ENCODE measurements around the gene PABPN1L.
"Not testable (repeated sequence)": the region's sequence is repeated elsewhere in the genome, so short reads cannot be mapped to it uniquely, and the experiment has no call there.

PABPN1L gene

DNA sequence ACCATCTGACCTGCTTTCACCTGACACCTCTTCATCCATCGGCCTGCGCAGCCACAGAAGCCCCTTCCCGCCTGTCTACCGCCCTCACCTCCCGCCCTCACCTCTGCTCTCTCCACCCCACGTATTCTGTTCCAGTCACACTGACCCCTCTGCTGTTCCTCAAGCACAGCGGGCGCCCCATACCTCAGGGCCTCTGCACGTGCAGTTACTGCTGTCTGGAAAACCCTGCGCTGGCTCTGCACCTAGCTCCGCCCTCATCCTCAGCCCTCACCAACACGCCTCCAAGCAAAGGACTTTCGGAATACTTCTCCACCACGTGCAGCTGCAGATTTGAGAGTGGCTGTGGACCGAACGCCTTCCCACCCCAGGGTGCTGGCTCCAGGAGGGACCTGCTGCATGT is 24.6 kb upstream of the PABPN1L start:
- H4K12ac ChIP-seq (ENCODE audit: low read depth, low read length): no peak overlapping the region
- H3K79me2 ChIP-seq (ENCODE audit: control insufficient read depth, insufficient read depth, low read length, poor library complexity): no peaks in the 10 kb centered on the region
- no peak overlapping the region for H4K91ac ChIP-seq (ENCODE audit: low read depth, low read length)
- H3K79me1 ChIP-seq (ENCODE audit: low read length): no peaks in the 10 kb centered on the region
- H2BK5ac ChIP-seq (ENCODE audit: low read depth, low read length, poor library complexity): no peak overlapping the region
- H3K4me3 ChIP-seq (ENCODE audit: low read depth, low read length): no peak overlapping the region
- H3K9ac ChIP-seq (ENCODE audit: low read length): no peak overlapping the region
- no peak overlapping the region for H2BK120ac ChIP-seq (ENCODE audit: insufficient read depth, low read length, poor library complexity)
- H4K8ac ChIP-seq (ENCODE audit: low read depth, low read length): no peak overlapping the region
- H3K14ac ChIP-seq (ENCODE audit: low read length): no peak overlapping the region
- no peak overlapping the region for H3K4ac ChIP-seq (ENCODE audit: low read depth, low read length)
- WGBS (ENCODE audit: extremely low coverage, insufficient coverage, insufficient read length): no CpG with 5 or more reads among the region's 16 CpGs
- H2BK12ac ChIP-seq (ENCODE audit: low read length): no peak overlapping the region
- no peak overlapping the region for H3K27ac ChIP-seq (ENCODE audit: low read depth, low read length)
- no peak overlapping the region for H3K18ac ChIP-seq (ENCODE audit: low read length)
- H3K4me1 ChIP-seq (ENCODE audit: control insufficient read depth in 1 of 2, insufficient read depth in 2 of 2, low read length in 2 of 2): no peaks in the 10 kb centered on the region
- H3K36me3 ChIP-seq (ENCODE audit: control insufficient read depth in 1 of 2, insufficient read depth in 2 of 2, low read length in 2 of 2): no peaks in the 10 kb centered on the region
- no peak overlapping the region for H2AFZ ChIP-seq (ENCODE audit: insufficient read depth, low read length, poor library complexity)
- no peak overlapping the region for H2AK5ac ChIP-seq (ENCODE audit: low read length)
- no peak for DNase-seq
- no peaks in the 10 kb centered on the region for H3K27me3 ChIP-seq (ENCODE audit: insufficient read depth, low read length)
- peaks cover 18% of the 10 kb centered on the region for H3K9me3 ChIP-seq (ENCODE audit: insufficient read depth, low read depth, low read length)
- H3K4me2 ChIP-seq (ENCODE audit: low read length): no peak overlapping the region
- no peak overlapping the region for H3K23ac ChIP-seq (ENCODE audit: low read length)

DNA sequence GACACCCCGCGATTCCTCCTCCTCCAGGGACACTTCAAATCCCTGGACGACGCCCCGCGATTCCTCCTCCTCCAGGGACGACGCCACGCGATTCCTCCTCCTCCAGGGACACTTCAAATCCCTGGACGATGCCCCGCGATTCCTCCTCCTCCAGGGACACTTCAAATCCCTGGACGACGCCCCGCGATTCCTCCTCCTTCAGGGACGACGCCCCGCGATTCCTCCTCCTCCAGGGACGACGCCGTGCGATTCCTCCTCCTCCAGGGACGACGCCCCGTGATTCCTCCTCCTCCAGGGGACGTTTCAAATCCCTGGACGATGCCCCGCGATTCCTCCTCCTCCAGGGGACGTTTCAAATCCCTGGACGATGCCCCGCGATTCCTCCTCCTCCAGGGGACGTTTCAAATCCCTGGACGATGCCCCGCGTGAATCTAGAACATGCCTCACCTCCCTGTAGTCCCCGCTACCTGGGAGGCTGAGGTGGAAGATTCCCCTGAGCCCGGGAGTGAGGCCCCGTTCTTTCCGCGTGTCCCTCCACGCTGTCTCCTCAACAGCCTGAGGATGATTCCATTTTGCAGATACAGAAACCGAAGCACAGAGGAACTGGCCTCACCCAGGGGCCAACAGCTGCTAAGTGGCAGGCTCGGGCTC is 23.4 kb upstream of the PABPN1L start:
- not testable (repeated sequence) for H4K8ac ChIP-seq (ENCODE audit: low read depth, low read length); H3K27ac ChIP-seq (ENCODE audit: low read depth, low read length); H3K4me1 ChIP-seq (ENCODE audit: control insufficient read depth in 1 of 2, insufficient read depth in 2 of 2, low read length in 2 of 2); H3K9ac ChIP-seq (ENCODE audit: low read length); H3K23ac ChIP-seq (ENCODE audit: low read length); H3K14ac ChIP-seq (ENCODE audit: low read length); H2BK5ac ChIP-seq (ENCODE audit: low read depth, low read length, poor library complexity); H3K18ac ChIP-seq (ENCODE audit: low read length); DNase-seq; H3K4ac ChIP-seq (ENCODE audit: low read depth, low read length); H2AFZ ChIP-seq (ENCODE audit: insufficient read depth, low read length, poor library complexity); H3K79me1 ChIP-seq (ENCODE audit: low read length); H2AK5ac ChIP-seq (ENCODE audit: low read length); H3K4me3 ChIP-seq (ENCODE audit: low read depth, low read length); H2BK120ac ChIP-seq (ENCODE audit: insufficient read depth, low read length, poor library complexity); H2BK12ac ChIP-seq (ENCODE audit: low read length); H4K91ac ChIP-seq (ENCODE audit: low read depth, low read length); H3K79me2 ChIP-seq (ENCODE audit: control insufficient read depth, insufficient read depth, low read length, poor library complexity); H4K12ac ChIP-seq (ENCODE audit: low read depth, low read length); H3K4me2 ChIP-seq (ENCODE audit: low read length); H3K27me3 ChIP-seq (ENCODE audit: insufficient read depth, low read length); H3K36me3 ChIP-seq (ENCODE audit: control insufficient read depth in 1 of 2, insufficient read depth in 2 of 2, low read length in 2 of 2)
- H3K9me3 ChIP-seq (ENCODE audit: insufficient read depth, low read depth, low read length): peaks cover 18% of the 10 kb centered on the region
- WGBS (ENCODE audit: extremely low coverage, insufficient coverage, insufficient read length): no CpG with 5 or more reads among the region's 48 CpGs

DNA sequence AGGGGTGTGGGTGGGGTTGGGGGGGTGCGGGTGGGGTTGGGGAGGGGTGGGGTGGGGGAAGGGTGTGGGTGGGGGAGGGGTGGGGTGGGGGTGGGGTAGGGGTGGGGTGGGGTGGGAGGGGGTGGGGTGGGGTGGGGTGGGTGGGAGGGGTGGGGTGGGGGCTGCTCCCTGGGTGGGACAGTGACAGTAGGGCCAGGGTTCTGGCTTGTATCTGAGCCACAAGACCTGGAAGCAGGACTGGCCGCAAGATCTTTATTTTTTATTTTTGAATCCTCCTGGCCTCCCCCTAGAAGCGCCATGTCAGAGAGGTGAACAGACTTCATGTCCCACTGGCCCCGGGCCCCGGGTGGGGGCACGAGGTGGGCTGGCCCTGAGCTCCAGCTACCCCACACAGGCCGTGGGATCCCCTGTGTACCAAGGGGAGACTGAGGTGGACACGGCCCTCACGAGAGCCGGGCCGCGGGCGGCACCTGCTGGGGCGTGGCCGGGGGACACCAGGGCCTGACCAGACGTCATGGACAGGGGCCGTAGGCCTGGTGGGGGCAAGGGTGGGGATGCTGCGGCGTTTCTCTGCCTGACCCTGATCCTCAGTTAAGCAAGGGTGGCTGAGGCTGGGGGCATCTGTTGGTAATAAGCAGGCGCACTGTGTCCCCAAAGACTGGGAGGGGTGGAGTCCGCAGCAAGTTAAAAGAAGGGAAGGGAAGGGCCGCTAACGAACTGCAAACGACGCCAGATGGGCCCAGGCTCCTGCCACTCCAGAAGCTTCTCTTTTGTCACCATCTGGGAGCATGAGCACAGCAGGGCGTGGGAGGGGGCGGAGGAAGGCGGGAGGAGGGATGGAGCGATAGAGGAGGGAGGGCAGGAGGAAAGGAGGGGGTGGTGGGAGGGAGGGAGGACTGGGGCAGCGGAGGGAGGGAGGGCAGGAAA is 22.3 kb upstream of the PABPN1L start:
- Histone ChIP-seq H3K4me3 (ENCODE audit: low read depth, low read length) (no peak overlapping the region), H3K4ac (ENCODE audit: low read depth, low read length) (no peak overlapping the region), H3K18ac (ENCODE audit: low read length) (no peak overlapping the region), H3K36me3 (ENCODE audit: control insufficient read depth in 1 of 2, insufficient read depth in 2 of 2, low read length in 2 of 2) (no peaks in the 10 kb centered on the region), H3K79me2 (ENCODE audit: control insufficient read depth, insufficient read depth, low read length, poor library complexity) (no peaks in the 10 kb centered on the region), H3K4me1 (ENCODE audit: control insufficient read depth in 1 of 2, insufficient read depth in 2 of 2, low read length in 2 of 2) (no peaks in the 10 kb centered on the region), H3K23ac (ENCODE audit: low read length) (no peak overlapping the region), H3K27ac (ENCODE audit: low read depth, low read length) (no peak overlapping the region), H4K91ac (ENCODE audit: low read depth, low read length) (no peak overlapping the region), H4K8ac (ENCODE audit: low read depth, low read length) (no peak overlapping the region), H3K79me1 (ENCODE audit: low read length) (no peaks in the 10 kb centered on the region), H4K12ac (ENCODE audit: low read depth, low read length) (no peak overlapping the region), H3K4me2 (ENCODE audit: low read length) (no peak overlapping the region), H3K14ac (ENCODE audit: low read length) (no peak overlapping the region), H2BK120ac (ENCODE audit: insufficient read depth, low read length, poor library complexity) (no peak overlapping the region), H3K9me3 (ENCODE audit: insufficient read depth, low read depth, low read length) (peaks cover 18% of the 10 kb centered on the region), H3K9ac (ENCODE audit: low read length) (no peak overlapping the region), H2BK5ac (ENCODE audit: low read depth, low read length, poor library complexity) (no peak overlapping the region), H3K27me3 (ENCODE audit: insufficient read depth, low read length) (no peaks in the 10 kb centered on the region), H2AK5ac (ENCODE audit: low read length) (no peak overlapping the region), H2AFZ (ENCODE audit: insufficient read depth, low read length, poor library complexity) (no peak overlapping the region), H2BK12ac (ENCODE audit: low read length) (no peak overlapping the region)
- 100% methylated on average over 3 of the region's 30 CpGs for WGBS (ENCODE audit: extremely low coverage, insufficient coverage, insufficient read length)
- DNase-seq: no peak

DNA sequence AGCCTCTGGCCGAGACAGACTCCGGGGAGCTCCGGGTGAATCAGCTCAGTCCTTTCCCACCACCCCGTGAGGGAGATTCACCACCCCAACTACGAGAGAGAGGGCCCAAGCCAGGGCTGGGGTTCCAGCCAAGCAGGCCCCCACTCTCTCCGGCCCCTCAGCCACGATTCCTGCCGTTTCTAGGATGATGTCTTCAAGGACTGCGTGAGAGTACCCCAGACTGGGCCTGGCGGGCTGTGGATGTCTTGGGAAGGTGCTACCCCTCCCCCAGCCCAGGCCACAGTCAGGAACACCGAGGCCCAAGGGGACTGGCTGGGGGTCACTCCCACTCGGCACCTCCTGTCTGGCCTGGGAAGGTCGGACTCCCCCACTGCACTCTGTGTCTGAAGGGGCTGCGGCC is 21.6 kb upstream of the PABPN1L start:
- H3K4me2 ChIP-seq (ENCODE audit: low read length): no peak overlapping the region
- no peaks in the 10 kb centered on the region for H3K36me3 ChIP-seq (ENCODE audit: control insufficient read depth in 1 of 2, insufficient read depth in 2 of 2, low read length in 2 of 2)
- no CpG with 5 or more reads among the region's 14 CpGs for WGBS (ENCODE audit: extremely low coverage, insufficient coverage, insufficient read length)
- no peak overlapping the region for H3K23ac ChIP-seq (ENCODE audit: low read length)
- no peak overlapping the region for H4K8ac ChIP-seq (ENCODE audit: low read depth, low read length)
- no peak for DNase-seq
- no peaks in the 10 kb centered on the region for H3K27me3 ChIP-seq (ENCODE audit: insufficient read depth, low read length)
- no peaks in the 10 kb centered on the region for H3K79me2 ChIP-seq (ENCODE audit: control insufficient read depth, insufficient read depth, low read length, poor library complexity)
- H2AK5ac ChIP-seq (ENCODE audit: low read length): no peak overlapping the region
- H3K18ac ChIP-seq (ENCODE audit: low read length): no peak overlapping the region
- no peak overlapping the region for H4K12ac ChIP-seq (ENCODE audit: low read depth, low read length)
- H2BK120ac ChIP-seq (ENCODE audit: insufficient read depth, low read length, poor library complexity): no peak overlapping the region
- H4K91ac ChIP-seq (ENCODE audit: low read depth, low read length): no peak overlapping the region
- H3K4ac ChIP-seq (ENCODE audit: low read depth, low read length): no peak overlapping the region
- no peak overlapping the region for H3K14ac ChIP-seq (ENCODE audit: low read length)
- H3K79me1 ChIP-seq (ENCODE audit: low read length): no peaks in the 10 kb centered on the region
- H2BK5ac ChIP-seq (ENCODE audit: low read depth, low read length, poor library complexity): no peak overlapping the region
- no peak overlapping the region for H2AFZ ChIP-seq (ENCODE audit: insufficient read depth, low read length, poor library complexity)
- H3K4me3 ChIP-seq (ENCODE audit: low read depth, low read length): no peak overlapping the region
- no peak overlapping the region for H3K27ac ChIP-seq (ENCODE audit: low read depth, low read length)
- no peak overlapping the region for H3K9ac ChIP-seq (ENCODE audit: low read length)
- H2BK12ac ChIP-seq (ENCODE audit: low read length): no peak overlapping the region
- no peaks in the 10 kb centered on the region for H3K4me1 ChIP-seq (ENCODE audit: control insufficient read depth in 1 of 2, insufficient read depth in 2 of 2, low read length in 2 of 2)
- peaks cover 18% of the 10 kb centered on the region for H3K9me3 ChIP-seq (ENCODE audit: insufficient read depth, low read depth, low read length)
